Erythroblast (primary cell): ENCODE data around the gene TRMT2A.

Experiments used
- GATA1 ChIP-seq: IDR thresholded peaks from 2 replicates; pipeline ENCODE4 v1.6.1; 2011; ENCODE audit warnings: low read depth, mild to moderate bottlenecking, control low read depth, low read length, moderate library complexity
- POLR2A ChIP-seq: IDR thresholded peaks from 2 replicates; pipeline ENCODE4 v1.6.1; 2011; ENCODE audit warnings: mild to moderate bottlenecking, low read length

- TF ChIP-seq POLR2A (no peak), GATA1 (no peak)
Observed at GRCh38 chr22:20096574-20097420, 20.2 kb downstream of the TRMT2A start.
